ENCODE measurements around the gene ATP11A. TPM values are rescaled to one million over a fixed set of nuclear protein-coding genes. Genes with fewer than 3 reads are reported as not detected.

Gene ATP11A
- total RNA-seq, 2 experiments from 2014 or later = 42.1 to 50.7 TPM

GRCh38 chr13:112696001-112696868, 6.4 kb downstream of the ATP11A start:
- DNase-seq (no peak), ATAC-seq (no peak)
- Mint-ChIP-seq H3K36me3 (ENCODE audit: low read depth) (peaks cover 8% of the 10 kb centered on the region), H3K9me3 (ENCODE audit: low read depth) (no peaks in the 10 kb centered on the region), H3K27me3 (no peaks in the 10 kb centered on the region), H3K4me3 (no peak overlapping the region), H3K27ac (no peak overlapping the region), H3K4me1 (peaks cover 55% of the 10 kb centered on the region)
- CTCF ChIA-PET = interaction anchor here (0.6 kb wide), 1 partner anchor 253 kb away, joined by 3 read pairs; no protein-coding TSS in a partner anchor
- intact Hi-C loops (cut with DNase I, micrococcal nuclease) = no loop called here
- POLR2A ChIA-PET = no interaction called here

GRCh38 chr13:112696869-112697465, 7.1 kb downstream of the ATP11A start:
- H3K36me3 Mint-ChIP-seq (ENCODE audit: low read depth) = peaks cover 8% of the 10 kb centered on the region
- no peaks in the 10 kb centered on the region for H3K27me3 Mint-ChIP-seq
- peaks cover 48% of the 10 kb centered on the region for H3K4me1 Mint-ChIP-seq
- no peak for DNase-seq
- no peak overlapping the region for H3K4me3 Mint-ChIP-seq
- ATAC-seq = no peak
- POLR2A ChIA-PET = no interaction called here
- H3K27ac Mint-ChIP-seq = no peak overlapping the region
- CTCF ChIA-PET = interaction anchor here (0.7 kb wide), 1 partner anchor 78 kb away, joined by 3 read pairs; no protein-coding TSS in a partner anchor
- no peaks in the 10 kb centered on the region for H3K9me3 Mint-ChIP-seq (ENCODE audit: low read depth)
- intact Hi-C loops (cut with DNase I, micrococcal nuclease) = no loop called here

- Mint-ChIP-seq H3K27me3 (no peaks in the 10 kb centered on the region), H3K4me3 (no peak overlapping the region), H3K27ac (no peak overlapping the region), H3K36me3 (ENCODE audit: low read depth) (peaks cover 11% of the 10 kb centered on the region), H3K9me3 (ENCODE audit: low read depth) (no peaks in the 10 kb centered on the region), H3K4me1 (peaks cover 43% of the 10 kb centered on the region)
- no peak for DNase-seq
- POLR2A ChIA-PET = no interaction called here
- CTCF ChIA-PET = interaction anchor here (0.7 kb wide), 1 partner anchor 79 kb away, joined by 3 read pairs; no protein-coding TSS in a partner anchor
- no peak for ATAC-seq
- intact Hi-C loops (cut with DNase I, micrococcal nuclease) = no loop called here
These were observed 8.2 kb downstream of the ATP11A start for GRCh38 chr13:112697756-112698655.

- POLR2A ChIA-PET = no interaction called here
- peaks cover 43% of the 10 kb centered on the region for H3K4me1 Mint-ChIP-seq
- no peak overlapping the region for H3K27ac Mint-ChIP-seq
- ATAC-seq (no peak), DNase-seq (no peak)
- peaks cover 13% of the 10 kb centered on the region for H3K36me3 Mint-ChIP-seq (ENCODE audit: low read depth)
- intact Hi-C loops (cut with DNase I, micrococcal nuclease) = no loop called here
- no peaks in the 10 kb centered on the region for H3K27me3 Mint-ChIP-seq
- H3K9me3 Mint-ChIP-seq (ENCODE audit: low read depth) = no peaks in the 10 kb centered on the region
- CTCF ChIA-PET = no interaction called here
- H3K4me3 Mint-ChIP-seq = no peak overlapping the region
These were observed 9.6 kb downstream of the ATP11A start for GRCh38 chr13:112699322-112699918.

GRCh38 chr13:112700291-112701060, 10.6 kb downstream of the ATP11A start:
- ChIA-PET POLR2A (no interaction called here), CTCF (no interaction called here)
- DNase-seq = no peak
- no peak overlapping the region for H3K4me3 Mint-ChIP-seq
- H3K27ac Mint-ChIP-seq = no peak overlapping the region
- no peaks in the 10 kb centered on the region for H3K9me3 Mint-ChIP-seq (ENCODE audit: low read depth)
- H3K4me1 Mint-ChIP-seq = peaks cover 39% of the 10 kb centered on the region
- intact Hi-C loops (cut with DNase I, micrococcal nuclease) = no loop called here
- H3K27me3 Mint-ChIP-seq = no peaks in the 10 kb centered on the region
- no peak for ATAC-seq
- H3K36me3 Mint-ChIP-seq (ENCODE audit: low read depth) = peaks cover 13% of the 10 kb centered on the region

GRCh38 chr13:112702341-112702985, 12.6 kb downstream of the ATP11A start:
- peak overlapping the region; percentile 11 for H3K27ac Mint-ChIP-seq
- ChIA-PET POLR2A (no interaction called here), CTCF (no interaction called here)
- H3K27me3 Mint-ChIP-seq = no peaks in the 10 kb centered on the region
- no peak for ATAC-seq
- peak; percentile 1 for DNase-seq
- H3K9me3 Mint-ChIP-seq (ENCODE audit: low read depth) = no peaks in the 10 kb centered on the region
- peaks cover 14% of the 10 kb centered on the region for H3K36me3 Mint-ChIP-seq (ENCODE audit: low read depth)
- intact Hi-C loops (cut with DNase I, micrococcal nuclease) = no loop called here
- peaks cover 42% of the 10 kb centered on the region for H3K4me1 Mint-ChIP-seq
- H3K4me3 Mint-ChIP-seq = no peak overlapping the region

GRCh38 chr13:112702986-112703379, 13.1 kb downstream of the ATP11A start:
- no peak overlapping the region for H3K27ac Mint-ChIP-seq
- no peak for DNase-seq
- no peaks in the 10 kb centered on the region for H3K27me3 Mint-ChIP-seq
- no peak overlapping the region for H3K4me3 Mint-ChIP-seq
- CTCF ChIA-PET = no interaction called here
- no peak for ATAC-seq
- H3K36me3 Mint-ChIP-seq (ENCODE audit: low read depth) = peaks cover 11% of the 10 kb centered on the region
- H3K4me1 Mint-ChIP-seq = peaks cover 38% of the 10 kb centered on the region
- H3K9me3 Mint-ChIP-seq (ENCODE audit: low read depth) = no peaks in the 10 kb centered on the region
- intact Hi-C loops (cut with DNase I, micrococcal nuclease) = no loop called here
- POLR2A ChIA-PET = no interaction called here

GRCh38 chr13:112703449-112704284, 13.8 kb downstream of the ATP11A start:
- intact Hi-C loops (cut with DNase I, micrococcal nuclease) = no loop called here
- POLR2A ChIA-PET = no interaction called here
- peaks cover 9% of the 10 kb centered on the region for H3K36me3 Mint-ChIP-seq (ENCODE audit: low read depth)
- H3K4me1 Mint-ChIP-seq = peaks cover 35% of the 10 kb centered on the region
- H3K4me3 Mint-ChIP-seq = no peak overlapping the region
- no peak for DNase-seq
- no peak overlapping the region for H3K27ac Mint-ChIP-seq
- ATAC-seq = no peak
- CTCF ChIA-PET = no interaction called here
- no peaks in the 10 kb centered on the region for H3K9me3 Mint-ChIP-seq (ENCODE audit: low read depth)
- no peaks in the 10 kb centered on the region for H3K27me3 Mint-ChIP-seq

GRCh38 chr13:112704308-112705145, 14.7 kb downstream of the ATP11A start:
- no peaks in the 10 kb centered on the region for H3K27me3 Mint-ChIP-seq
- no peak overlapping the region for H3K4me3 Mint-ChIP-seq
- DNase-seq (peak; percentile 42), ATAC-seq (peak; percentile 84)
- CTCF ChIA-PET = no interaction called here
- H3K27ac Mint-ChIP-seq = no peak overlapping the region
- H3K4me1 Mint-ChIP-seq = peaks cover 31% of the 10 kb centered on the region
- intact Hi-C loops (cut with DNase I, micrococcal nuclease) = no loop called here
- no peaks in the 10 kb centered on the region for H3K9me3 Mint-ChIP-seq (ENCODE audit: low read depth)
- POLR2A ChIA-PET = no interaction called here
- peaks cover 9% of the 10 kb centered on the region for H3K36me3 Mint-ChIP-seq (ENCODE audit: low read depth)

Data from activated CD4-positive, alpha-beta T cell treated with anti-CD3 and anti-CD28 coated beads for 36 hours (primary cell).